Measurements from ENCODE around the gene EIF2B5.

DNA sequence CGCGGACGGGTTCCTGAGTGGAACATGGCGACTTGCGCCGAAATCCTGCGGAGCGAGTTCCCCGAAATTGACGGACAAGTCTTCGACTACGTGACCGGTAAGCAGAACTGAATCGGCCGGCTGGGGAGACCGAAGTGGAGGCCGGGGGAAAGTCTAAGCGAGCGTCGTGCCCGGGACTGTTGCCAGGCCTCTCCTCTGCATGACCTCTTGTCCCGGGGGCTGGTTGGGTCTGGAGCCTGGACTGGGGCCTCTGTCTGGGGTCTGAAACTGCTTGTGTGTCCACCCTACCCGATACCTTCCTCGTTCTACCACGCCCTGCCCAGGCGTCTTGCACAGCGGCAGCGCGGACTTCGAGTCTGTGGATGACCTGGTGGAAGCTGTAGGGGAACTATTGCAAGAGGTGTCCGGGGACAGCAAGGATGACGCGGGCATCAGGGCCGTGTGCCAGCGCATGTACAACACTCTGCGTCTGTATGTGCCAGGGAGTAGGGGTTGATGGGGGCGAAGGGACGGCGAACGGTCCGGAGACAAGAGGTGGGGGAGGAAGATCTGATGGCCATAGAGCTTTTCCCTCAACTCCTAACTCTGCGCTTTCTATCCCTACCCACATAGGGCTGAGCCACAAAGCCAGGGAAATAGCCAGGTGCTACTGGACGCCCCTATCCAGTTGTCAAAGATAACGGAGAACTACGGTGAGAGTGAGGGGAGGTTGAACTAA, 51.2 kb downstream of the EIF2B5 start, which contains the start of gene ABCF3:
- no peak for TF ChIP-seq EZH2 (IDR thresholded peaks at IDR 0.05)
- peak; percentile 80; the same call in 1 of the 2 replicates for TF ChIP-seq POLR2AphosphoS5 (IDR thresholded peaks at IDR 0.05; ENCODE audit: borderline replicate concordance, low read depth, low read length)
- TF ChIP-seq FOXP2 (optimal IDR thresholded peaks at IDR 0.05; ENCODE audit: control extremely low read depth, extremely low read length, insufficient read depth): no peak
